ENCODE results near the gene RNF34.

- TF ChIP-seq CTCF (IDR thresholded peaks at IDR 0.05; ENCODE audit: insufficient read depth, low read length, poor library complexity, severe bottlenecking) (no peak), EZH2phosphoT487 (conservative IDR thresholded peaks at IDR 0.05; ENCODE audit: low read length) (no peak)
Observed at GRCh38 chr12:121444842-121445202, 44.9 kb downstream of the RNF34 start.

Measured in SU-DHL-6 (cell line).